Measurements from ENCODE around the gene SHMT2.
"Not testable (repeated sequence)": the region's sequence is repeated elsewhere in the genome, so short reads cannot be mapped to it uniquely, and the experiment has no call there.

Gene SHMT2

GRCh38 chr12:57272337-57273151 is 43.0 kb downstream of the SHMT2 start:
- DNase-seq: no peak

GRCh38 chr12:57273516-57273915 is 44.0 kb downstream of the SHMT2 start:
- no peak for DNase-seq

- not testable (repeated sequence) for DNase-seq
Observed at GRCh38 chr12:57276233-57276632, 46.7 kb downstream of the SHMT2 start.

- DNase-seq: no peak
Observed at GRCh38 chr12:57276935-57277563, 47.5 kb downstream of the SHMT2 start.

GRCh38 chr12:57278465-57279381 is 49.2 kb downstream of the SHMT2 start:
- DNase-seq: no peak

- DNase-seq: no peak
Observed at GRCh38 chr12:57280211-57281062, 50.9 kb downstream of the SHMT2 start.

- not testable (repeated sequence) for DNase-seq
Observed at GRCh38 chr12:57282073-57282472, 52.6 kb downstream of the SHMT2 start.
